K562 (cell line): Measurements from ENCODE around the gene HEBP1. TPM values are rescaled to one million over a fixed set of nuclear protein-coding genes. Genes with fewer than 3 reads are reported as not detected.

Experiments used
- CUX1 ChIP-seq: fragments of 200-800 bp; sonication (Bioruptor generic); IDR thresholded peaks from 2 replicates; pipeline ENCODE4 v1.6.1; 2016; ENCODE audit warnings: missing genetic modification characterization, missing compliant biosample characterization
- KLF10 ChIP-seq: fragments of 250-450 bp; sonication (Bioruptor Pico); IDR thresholded peaks from 2 replicates; pipeline ENCODE4 v1.6.1; 2021; ENCODE audit warnings: matching md5 sums
- YBX1 ChIP-seq: fragments of 450-650 bp; IDR thresholded peaks from 2 replicates; pipeline ENCODE4 v1.7.1; 2016; ENCODE audit warnings: mild to moderate bottlenecking
- ZNF408 ChIP-seq: fragments of 250-450 bp; sonication (Bioruptor Pico); IDR thresholded peaks from 2 replicates; pipeline ENCODE4 v1.4.0; 2020; ENCODE audit warnings: low read depth, mild to moderate bottlenecking, moderate library complexity
- polyA plus RNA-seq, 8 experiments: library from polyadenylated mRNA; depleted of rRNA in 4 of 8; stranded (reverse) in 5 of 8; unstranded in 3 of 8; fragments of >200 nt; fragmentation: Nextera tagmentation in 2 of 8; fragmentation: Illumina TruSeq in 1 of 8; extraction: Ambion mirVana in 2 of 8; extraction: Trizol in 1 of 8; gene quantifications; 2 replicates each; pipeline versions ENCODE4 v1.2.1 to v1.2.3, GENCODE V29; 2011 to 2014; ENCODE audit warnings: inconsistent platforms in 1 of 8, missing spikeins in 1 of 8
- total RNA-seq, 7 experiments: library from RNA; depleted of rRNA in 6 of 7; stranded (reverse); fragments of >200 nt in 6 of 7; fragmentation: Illumina TruSeq in 2 of 7; extraction: Trizol in 2 of 7; gene quantifications; 2 replicates each; pipeline versions ENCODE4 v1.2.1 to v1.2.3, GENCODE V29; 2011 to 2021; ENCODE audit warnings: low replicate concordance in 1 of 7
- TF ChIP-seq, protein P1 (sequence below), 2 experiments: fragments of 450-650 bp; IDR thresholded peaks; 2 replicates each; pipeline ENCODE4 v1.6.1; 2016; ENCODE audit warnings: mild to moderate bottlenecking in 2 of 2, borderline replicate concordance in 1 of 2, low read depth in 1 of 2, moderate library complexity in 1 of 2

Gene HEBP1
- total and polyA plus RNA-seq, 9 of the 15 experiments (the other 6 are each of a cell fraction or from before 2014, with no cell fraction given), result 1.1 to 10.1 (median 2.4) TPM

- TF ChIP-seq, protein P1, sequence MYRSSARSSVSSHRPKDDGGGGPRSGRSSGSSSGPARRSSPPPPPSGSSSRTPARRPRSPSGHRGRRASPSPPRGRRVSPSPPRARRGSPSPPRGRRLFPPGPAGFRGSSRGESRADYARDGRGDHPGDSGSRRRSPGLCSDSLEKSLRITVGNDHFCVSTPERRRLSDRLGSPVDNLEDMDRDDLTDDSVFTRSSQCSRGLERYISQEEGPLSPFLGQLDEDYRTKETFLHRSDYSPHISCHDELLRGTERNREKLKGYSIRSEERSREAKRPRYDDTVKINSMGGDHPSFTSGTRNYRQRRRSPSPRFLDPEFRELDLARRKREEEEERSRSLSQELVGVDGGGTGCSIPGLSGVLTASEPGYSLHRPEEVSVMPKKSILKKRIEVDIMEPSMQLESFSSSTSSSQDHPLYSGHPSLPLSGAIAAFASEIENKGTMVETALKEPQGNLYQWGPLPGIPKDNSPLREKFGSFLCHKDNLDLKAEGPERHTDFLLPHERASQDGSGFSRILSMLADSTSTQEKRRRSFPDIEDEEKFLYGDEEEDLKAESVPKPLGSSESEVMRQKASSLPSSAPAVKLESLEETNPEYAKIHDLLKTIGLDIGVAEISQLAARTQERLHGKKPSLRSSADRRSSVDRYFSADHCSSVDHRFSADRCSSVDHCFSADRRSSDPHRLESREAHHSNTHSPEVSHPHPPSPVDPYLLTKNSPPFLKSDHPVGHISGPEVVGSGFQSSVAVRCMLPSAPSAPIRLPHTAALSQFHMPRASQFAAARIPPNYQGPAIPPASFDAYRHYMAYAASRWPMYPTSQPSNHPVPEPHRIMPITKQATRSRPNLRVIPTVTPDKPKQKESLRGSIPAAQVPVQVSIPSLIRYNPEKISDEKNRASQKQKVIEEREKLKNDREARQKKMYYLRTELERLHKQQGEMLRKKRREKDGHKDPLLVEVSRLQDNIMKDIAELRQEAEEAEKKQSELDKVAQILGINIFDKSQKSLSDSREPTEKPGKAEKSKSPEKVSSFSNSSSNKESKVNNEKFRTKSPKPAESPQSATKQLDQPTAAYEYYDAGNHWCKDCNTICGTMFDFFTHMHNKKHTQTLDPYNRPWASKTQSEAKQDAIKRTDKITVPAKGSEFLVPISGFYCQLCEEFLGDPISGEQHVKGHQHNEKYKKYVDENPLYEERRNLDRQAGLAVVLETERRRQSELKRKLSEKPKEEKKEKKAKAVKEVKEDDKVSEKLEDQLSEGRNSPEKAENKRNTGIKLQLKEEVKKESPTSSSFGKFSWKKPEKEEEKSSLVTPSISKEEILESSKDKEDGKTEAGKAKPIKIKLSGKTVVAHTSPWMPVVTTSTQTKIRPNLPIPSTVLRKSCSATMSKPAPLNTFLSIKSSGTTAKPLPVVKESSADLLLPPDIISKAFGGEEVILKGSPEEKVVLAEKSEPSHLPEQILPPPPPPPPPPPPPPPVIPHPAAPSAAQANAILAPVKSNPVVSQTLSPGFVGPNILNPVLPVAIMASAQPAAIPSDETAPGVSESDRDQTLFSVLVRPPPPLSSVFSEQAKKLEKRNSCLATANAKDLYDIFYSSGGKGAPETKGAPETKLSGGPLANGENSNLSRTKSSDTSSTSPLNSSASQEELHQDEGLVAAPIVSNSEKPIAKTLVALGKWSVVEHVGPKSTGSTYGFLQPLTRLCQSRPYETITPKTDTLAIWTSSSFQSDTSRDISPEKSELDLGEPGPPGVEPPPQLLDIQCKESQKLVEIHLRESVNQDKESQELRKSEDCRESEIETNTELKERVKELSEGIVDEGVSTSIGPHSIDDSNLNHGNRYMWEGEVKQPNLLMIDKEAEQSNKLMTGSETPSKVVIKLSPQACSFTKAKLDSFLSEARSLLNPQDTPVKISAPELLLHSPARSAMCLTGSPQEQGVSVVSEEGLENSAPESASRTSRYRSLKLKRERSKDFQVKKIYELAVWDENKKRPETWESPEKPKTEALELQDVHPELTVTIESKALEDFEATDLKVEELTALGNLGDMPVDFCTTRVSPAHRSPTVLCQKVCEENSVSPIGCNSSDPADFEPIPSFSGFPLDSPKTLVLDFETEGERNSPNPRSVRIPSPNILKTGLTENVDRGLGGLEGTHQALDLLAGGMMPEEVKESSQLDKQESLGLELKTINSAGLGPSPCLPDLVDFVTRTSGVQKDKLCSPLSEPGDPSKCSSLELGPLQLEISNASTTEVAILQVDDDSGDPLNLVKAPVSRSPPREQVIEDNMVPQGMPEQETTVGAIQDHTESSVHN (IDR thresholded peaks at IDR 0.05; ENCODE audit: borderline replicate concordance in 1 of 2, low read depth in 1 of 2), result no peak
- no peak for TF ChIP-seq CUX1 (CRISPR knock-in tag)
- no peak for TF ChIP-seq KLF10 (CRISPR knock-in tag)
- TF ChIP-seq YBX1, result no peak
- no peak for TF ChIP-seq ZNF408 (CRISPR knock-in tag)
Measured at GRCh38 chr12:13038491-13039161, 38.6 kb upstream of the HEBP1 start (continued).
